Measurements from ENCODE around the gene DOCK9.

- TF ChIP-seq, protein P1, sequence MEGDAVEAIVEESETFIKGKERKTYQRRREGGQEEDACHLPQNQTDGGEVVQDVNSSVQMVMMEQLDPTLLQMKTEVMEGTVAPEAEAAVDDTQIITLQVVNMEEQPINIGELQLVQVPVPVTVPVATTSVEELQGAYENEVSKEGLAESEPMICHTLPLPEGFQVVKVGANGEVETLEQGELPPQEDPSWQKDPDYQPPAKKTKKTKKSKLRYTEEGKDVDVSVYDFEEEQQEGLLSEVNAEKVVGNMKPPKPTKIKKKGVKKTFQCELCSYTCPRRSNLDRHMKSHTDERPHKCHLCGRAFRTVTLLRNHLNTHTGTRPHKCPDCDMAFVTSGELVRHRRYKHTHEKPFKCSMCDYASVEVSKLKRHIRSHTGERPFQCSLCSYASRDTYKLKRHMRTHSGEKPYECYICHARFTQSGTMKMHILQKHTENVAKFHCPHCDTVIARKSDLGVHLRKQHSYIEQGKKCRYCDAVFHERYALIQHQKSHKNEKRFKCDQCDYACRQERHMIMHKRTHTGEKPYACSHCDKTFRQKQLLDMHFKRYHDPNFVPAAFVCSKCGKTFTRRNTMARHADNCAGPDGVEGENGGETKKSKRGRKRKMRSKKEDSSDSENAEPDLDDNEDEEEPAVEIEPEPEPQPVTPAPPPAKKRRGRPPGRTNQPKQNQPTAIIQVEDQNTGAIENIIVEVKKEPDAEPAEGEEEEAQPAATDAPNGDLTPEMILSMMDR (IDR thresholded peaks at IDR 0.05), result no peak
- TF ChIP-seq POLR2A (IDR thresholded peaks at IDR 0.05; ENCODE audit: low read depth) (no peak), EP300 (IDR thresholded peaks at IDR 0.05) (no peak)
Observed at GRCh38 chr13:98769736-98770135, 208.1 kb downstream of the DOCK9 start.

Measured in esophagus muscularis mucosa (tissue), 4 donors.